HFFc6 (cell line): ENCODE results near the gene RIPK3. TPM values are rescaled to one million over a fixed set of nuclear protein-coding genes. Genes with fewer than 3 reads are reported as not detected.

Experiments used
- DNase-seq: peaks from one replicate; pipeline ENCODE4 v3.0.0-alpha.2; 2018
- H3K27ac Mint-ChIP-seq: 2 replicates; pipeline ENCODE4 v1.8.0; 2020; ENCODE audit warnings: mild to moderate bottlenecking, mixed read lengths
- H3K27me3 Mint-ChIP-seq: 2 replicates; pipeline ENCODE4 v1.8.0; 2021; ENCODE audit warnings: mild to moderate bottlenecking, moderate library complexity, mixed read lengths; ENCODE audit not compliant: insufficient read depth
- H3K36me3 Mint-ChIP-seq: 2 replicates; pipeline ENCODE4 v1.8.0; 2021; ENCODE audit warnings: low read depth, mixed read lengths
- H3K4me1 Mint-ChIP-seq: 2 replicates; pipeline ENCODE4 v1.8.0; 2020; ENCODE audit warnings: low read depth, mixed read lengths
- H3K4me3 Mint-ChIP-seq: 2 replicates; pipeline ENCODE4 v1.8.0; 2020; ENCODE audit warnings: mild to moderate bottlenecking, moderate library complexity, mixed read lengths
- H3K9me3 Mint-ChIP-seq: 2 replicates; pipeline ENCODE4 v1.8.0; 2020; ENCODE audit warnings: mild to moderate bottlenecking, mixed read lengths
- total RNA-seq, 6 experiments: library from RNA; stranded (reverse); fragmentation: NEBNext Ultra II Directional; extraction: Animal tissue kit (Norgen Biotek cat#: 25700); gene quantifications; 2 replicates in 1 of 6; 3 replicates in 5 of 6; pipeline ENCODE4 v1.2.3, GENCODE V29; 2021
- TF ChIP-seq, protein P1 (sequence below): fragments of 200-600 bp; sonication (generic); IDR thresholded peaks from 2 replicates; pipeline ENCODE4 v1.5.0; 2021; ENCODE audit warnings: antibody characterized with exemption, mild to moderate bottlenecking

RIPK3 gene
- total RNA-seq, 6 experiments from 2014 or later: not detected

DNA sequence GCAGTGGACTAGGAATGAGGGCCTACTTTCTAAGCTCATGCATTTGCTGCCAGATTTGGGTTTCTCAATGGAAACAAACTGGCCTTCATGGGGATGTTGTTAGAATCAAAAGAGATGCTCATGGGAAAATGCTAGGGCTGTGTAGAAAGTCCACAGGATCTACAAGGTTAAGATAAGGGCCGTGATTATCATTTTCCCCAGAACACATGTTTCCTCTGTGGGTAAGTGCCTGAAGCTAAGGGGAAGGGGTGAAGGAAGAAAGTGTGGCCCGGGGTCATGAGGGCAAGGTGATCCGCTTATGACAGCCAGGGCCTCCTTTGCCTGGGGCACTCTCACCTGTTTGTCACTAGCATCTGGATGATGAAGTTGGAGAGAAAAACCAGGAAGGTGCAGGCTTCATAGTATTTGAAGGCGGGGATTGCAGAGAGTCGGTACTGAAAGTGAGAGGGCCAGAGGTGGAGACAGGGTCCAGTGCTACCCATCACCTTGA is 14.7 kb downstream of the RIPK3 start:
- H3K4me3 Mint-ChIP-seq: no peak overlapping the region
- H3K4me1 Mint-ChIP-seq: peaks cover 5% of the 10 kb centered on the region
- no peak for DNase-seq
- no peaks in the 10 kb centered on the region for H3K9me3 Mint-ChIP-seq
- H3K27ac Mint-ChIP-seq: no peak overlapping the region
- no peaks in the 10 kb centered on the region for H3K36me3 Mint-ChIP-seq
- TF ChIP-seq, protein P1, sequence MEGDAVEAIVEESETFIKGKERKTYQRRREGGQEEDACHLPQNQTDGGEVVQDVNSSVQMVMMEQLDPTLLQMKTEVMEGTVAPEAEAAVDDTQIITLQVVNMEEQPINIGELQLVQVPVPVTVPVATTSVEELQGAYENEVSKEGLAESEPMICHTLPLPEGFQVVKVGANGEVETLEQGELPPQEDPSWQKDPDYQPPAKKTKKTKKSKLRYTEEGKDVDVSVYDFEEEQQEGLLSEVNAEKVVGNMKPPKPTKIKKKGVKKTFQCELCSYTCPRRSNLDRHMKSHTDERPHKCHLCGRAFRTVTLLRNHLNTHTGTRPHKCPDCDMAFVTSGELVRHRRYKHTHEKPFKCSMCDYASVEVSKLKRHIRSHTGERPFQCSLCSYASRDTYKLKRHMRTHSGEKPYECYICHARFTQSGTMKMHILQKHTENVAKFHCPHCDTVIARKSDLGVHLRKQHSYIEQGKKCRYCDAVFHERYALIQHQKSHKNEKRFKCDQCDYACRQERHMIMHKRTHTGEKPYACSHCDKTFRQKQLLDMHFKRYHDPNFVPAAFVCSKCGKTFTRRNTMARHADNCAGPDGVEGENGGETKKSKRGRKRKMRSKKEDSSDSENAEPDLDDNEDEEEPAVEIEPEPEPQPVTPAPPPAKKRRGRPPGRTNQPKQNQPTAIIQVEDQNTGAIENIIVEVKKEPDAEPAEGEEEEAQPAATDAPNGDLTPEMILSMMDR: no peak
- H3K27me3 Mint-ChIP-seq: peaks cover 15% of the 10 kb centered on the region

- Mint-ChIP-seq H3K27me3 (peaks cover 26% of the 10 kb centered on the region), H3K9me3 (no peaks in the 10 kb centered on the region)
- TF ChIP-seq, protein P1: no peak; the same call in 1 of the 2 replicates
Measured at GRCh38 chr14:24324024-24324423, 15.8 kb downstream of the RIPK3 start.

DNA sequence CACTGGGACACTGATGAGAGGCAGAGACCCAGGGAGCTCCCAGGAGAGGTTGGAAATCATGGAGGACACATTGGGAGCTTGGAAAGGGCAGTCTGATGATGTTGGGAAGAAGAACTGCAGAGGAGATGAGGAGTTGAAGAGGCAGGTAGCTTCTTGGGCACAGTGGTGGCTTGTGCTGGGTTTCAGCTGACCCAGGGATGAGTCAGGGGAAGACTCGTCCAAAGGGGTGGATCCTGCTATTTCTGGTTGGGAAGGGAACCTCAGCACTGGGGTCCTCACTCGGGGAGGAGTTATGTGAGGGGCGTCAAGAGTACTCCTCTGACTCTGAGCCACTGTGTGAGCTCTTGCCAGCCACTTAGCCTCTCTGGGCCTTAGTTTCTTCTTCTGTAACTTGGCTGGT is 16.4 kb downstream of the RIPK3 start:
- Mint-ChIP-seq H3K9me3 (no peaks in the 10 kb centered on the region), H3K27ac (no peak overlapping the region), H3K27me3 (peaks cover 26% of the 10 kb centered on the region), H3K4me1 (peaks cover 5% of the 10 kb centered on the region), H3K36me3 (no peaks in the 10 kb centered on the region), H3K4me3 (no peak overlapping the region)
- no peak for DNase-seq
- TF ChIP-seq, protein P1: no peak

More at GRCh38 chr14:24324024-24324423, 15.8 kb downstream of the RIPK3 start:
- Mint-ChIP-seq H3K4me3 (no peak overlapping the region), H3K27ac (no peak overlapping the region), H3K36me3 (no peaks in the 10 kb centered on the region), H3K4me1 (peaks cover 5% of the 10 kb centered on the region)
- no peak for DNase-seq

DNA sequence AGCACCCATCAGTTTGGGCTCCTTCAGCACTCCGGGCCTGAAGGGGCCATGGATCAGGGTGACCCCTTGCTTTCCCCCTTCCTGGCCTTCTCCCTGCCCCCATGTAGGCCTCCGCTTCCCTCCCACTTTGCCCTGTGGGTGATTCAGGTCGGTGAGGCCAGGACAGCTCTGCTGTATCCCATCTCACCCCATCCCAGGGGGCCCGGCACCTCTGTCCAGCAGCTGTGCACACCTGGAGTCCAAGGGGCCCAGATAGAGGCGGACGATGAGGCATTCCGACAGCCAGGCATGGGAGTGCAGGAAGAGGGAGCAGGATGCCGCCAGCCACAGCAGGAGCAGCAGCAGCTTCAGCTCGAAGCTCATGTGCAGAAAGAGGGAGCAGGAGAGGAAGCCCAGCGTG is 17.1 kb downstream of the RIPK3 start:
- Mint-ChIP-seq H3K36me3 (no peaks in the 10 kb centered on the region), H3K9me3 (no peaks in the 10 kb centered on the region), H3K27me3 (peaks cover 26% of the 10 kb centered on the region), H3K4me3 (no peak overlapping the region), H3K4me1 (peaks cover 9% of the 10 kb centered on the region), H3K27ac (no peak overlapping the region)
- TF ChIP-seq, protein P1: no peak
- no peak for DNase-seq

- TF ChIP-seq, protein P1: no peak
- Mint-ChIP-seq H3K9me3 (no peaks in the 10 kb centered on the region), H3K27ac (no peak overlapping the region), H3K4me1 (peaks cover 20% of the 10 kb centered on the region), H3K4me3 (no peak overlapping the region), H3K27me3 (peaks cover 24% of the 10 kb centered on the region), H3K36me3 (no peaks in the 10 kb centered on the region)
- DNase-seq: no peak
Measured at GRCh38 chr14:24321212-24321975, 18.4 kb downstream of the RIPK3 start.
